ENCODE results near the gene GMDS.

GMDS gene

GRCh38 chr6:1848752-1849151, 396.7 kb downstream of the GMDS start:
- no peak for ATAC-seq
- TF ChIP-seq RARB (CRISPR knock-in tag; IDR thresholded peaks at IDR 0.05) (no peak), PPARA (CRISPR knock-in tag; IDR thresholded peaks at IDR 0.05; ENCODE audit: borderline replicate concordance) (no peak), ARNTL (CRISPR knock-in tag; IDR thresholded peaks at IDR 0.05; ENCODE audit: borderline replicate concordance, low read depth) (no peak), CSDC2 (CRISPR knock-in tag; IDR thresholded peaks at IDR 0.05) (no peak), CREB5 (CRISPR knock-in tag; IDR thresholded peaks at IDR 0.05; ENCODE audit: low read depth) (no peak), CSRNP3 (CRISPR knock-in tag; IDR thresholded peaks at IDR 0.05) (no peak), TOX (CRISPR knock-in tag; IDR thresholded peaks at IDR 0.05; ENCODE audit: borderline replicate concordance) (no peak), ZNF565 (CRISPR knock-in tag; conservative IDR thresholded peaks at IDR 0.05; ENCODE audit: low read depth) (no peak), POU6F1 (CRISPR knock-in tag; IDR thresholded peaks at IDR 0.05; ENCODE audit: borderline replicate concordance, low read depth) (no peak), BACH2 (CRISPR knock-in tag; IDR thresholded peaks at IDR 0.05; ENCODE audit: borderline replicate concordance) (no peak), ZNF8 (CRISPR knock-in tag; IDR thresholded peaks at IDR 0.05) (no peak), SNAI2 (CRISPR knock-in tag; IDR thresholded peaks at IDR 0.05) (no peak), OSR1 (CRISPR knock-in tag; IDR thresholded peaks at IDR 0.05) (no peak), ZC3H10 (CRISPR knock-in tag; IDR thresholded peaks at IDR 0.05) (no peak), GLIS3 (CRISPR knock-in tag; IDR thresholded peaks at IDR 0.05) (no peak), TSHZ2 (CRISPR knock-in tag; IDR thresholded peaks at IDR 0.05) (no peak)

- TF ChIP-seq ZNF565 (CRISPR knock-in tag; conservative IDR thresholded peaks at IDR 0.05; ENCODE audit: low read depth) (no peak), ARNTL (CRISPR knock-in tag; IDR thresholded peaks at IDR 0.05; ENCODE audit: borderline replicate concordance, low read depth) (no peak), ZFP30 (CRISPR knock-in tag; IDR thresholded peaks at IDR 0.05) (no peak), POU6F1 (CRISPR knock-in tag; IDR thresholded peaks at IDR 0.05; ENCODE audit: borderline replicate concordance, low read depth) (no peak), ZC3H10 (CRISPR knock-in tag; IDR thresholded peaks at IDR 0.05) (no peak), ESRRG (CRISPR knock-in tag; IDR thresholded peaks at IDR 0.05) (no peak), ZNF8 (CRISPR knock-in tag; IDR thresholded peaks at IDR 0.05) (no peak), ZNF70 (CRISPR knock-in tag; IDR thresholded peaks at IDR 0.05) (no peak), TOX (CRISPR knock-in tag; IDR thresholded peaks at IDR 0.05; ENCODE audit: borderline replicate concordance) (no peak), PPARA (CRISPR knock-in tag; IDR thresholded peaks at IDR 0.05; ENCODE audit: borderline replicate concordance) (no peak), CREB5 (CRISPR knock-in tag; IDR thresholded peaks at IDR 0.05; ENCODE audit: low read depth) (no peak), CSDC2 (CRISPR knock-in tag; IDR thresholded peaks at IDR 0.05) (no peak), ISL1 (CRISPR knock-in tag; IDR thresholded peaks at IDR 0.05) (no peak), CSRNP3 (CRISPR knock-in tag; IDR thresholded peaks at IDR 0.05) (no peak), PATZ1 (CRISPR knock-in tag; IDR thresholded peaks at IDR 0.05; ENCODE audit: borderline replicate concordance) (no peak), ZFP3 (CRISPR knock-in tag; IDR thresholded peaks at IDR 0.05) (no peak), TSHZ2 (CRISPR knock-in tag; IDR thresholded peaks at IDR 0.05) (no peak)
These were observed 398.8 kb downstream of the GMDS start for GRCh38 chr6:1846611-1847010.

More at GRCh38 chr6:1846611-1847010, 398.8 kb downstream of the GMDS start:
- no peak for ATAC-seq

Data from SK-N-SH treated with all-trans-retinoic acid at 6 μM for 48 hours (cell line).